OCI-LY3 (cell line): ENCODE data around the gene RAET1L.
A peak's percentile ranks its signal among the peaks of the same experiment; 100 is the strongest.
"Not testable (repeated sequence)": the region's sequence is repeated elsewhere in the genome, so short reads cannot be mapped to it uniquely, and the experiment has no call there.

ENCODE experiments used
- H2AFZ ChIP-seq: fragments of 200-600, 300-600 bp; shearing (Covaris generic); 2 replicates; pipeline ENCODE4 v1.6.0; 2014; ENCODE audit warnings: antibody characterized with exemption, low read depth, low read length
- H3K27ac ChIP-seq: fragments of 200-600, 300-600 bp; sonication (generic); 2 replicates; pipeline ENCODE4 v1.5.1; 2014; ENCODE audit warnings: mild to moderate bottlenecking, low read length, moderate library complexity, mixed read lengths
- H3K27me3 ChIP-seq: fragments of 200-600, 300-600 bp; sonication (generic); 2 replicates; pipeline ENCODE4 v1.6.1; 2014; ENCODE audit warnings: low read depth, low read length, mixed read lengths
- H3K36me3 ChIP-seq: fragments of 200-600, 300-600 bp; sonication (generic); replicated peaks from 2 replicates; pipeline ENCODE3; 2014; ENCODE audit warnings: low read depth, low read length, mixed read lengths
- H3K4me1 ChIP-seq: fragments of 300-600, 200-600 bp; sonication (generic); 2 replicates; pipeline ENCODE4 v1.6.1; 2014; ENCODE audit warnings: low read length, mixed read lengths
- H3K4me2 ChIP-seq: fragments of 200-600, 300-600 bp; sonication (generic); 2 replicates; pipeline ENCODE4 v1.6.1; 2014; ENCODE audit warnings: low read length, mixed read lengths
- H3K4me3 ChIP-seq: fragments of 300-600, 200-600 bp; sonication (generic); 2 replicates; pipeline ENCODE4 v1.5.1; 2014; ENCODE audit warnings: antibody characterized with exemption, mild to moderate bottlenecking, low read length, moderate library complexity
- H3K79me2 ChIP-seq: fragments of 300-600, 200-600 bp; shearing (Covaris generic); 2 replicates; pipeline ENCODE4 v1.6.1; 2014; ENCODE audit warnings: mild to moderate bottlenecking, low read length, mixed read lengths
- H3K9ac ChIP-seq: fragments of 300-600, 200-600 bp; shearing (Covaris generic); 2 replicates; pipeline ENCODE4 v1.6.0; 2014; ENCODE audit warnings: mild to moderate bottlenecking, low read length, moderate library complexity
- H3K9me3 ChIP-seq: fragments of 200-600, 300-600 bp; shearing (Covaris generic); 2 replicates; pipeline ENCODE4 v1.6.1; 2014; ENCODE audit warnings: low read length, mixed read lengths; ENCODE audit not compliant: insufficient read depth
- H4K20me1 ChIP-seq: fragments of 200-600, 300-600 bp; sonication (generic); 2 replicates; pipeline ENCODE4 v1.6.1; 2016; ENCODE audit warnings: low read length, mixed read lengths; ENCODE audit not compliant: insufficient read depth
- EZH2phosphoT487 ChIP-seq: fragments of 200-600 bp; shearing (Covaris generic); IDR thresholded peaks from 2 replicates; pipeline ENCODE4 v1.6.1; 2018; ENCODE audit warnings: antibody characterized with exemption, mixed run types, low read depth
- TF ChIP-seq, protein P1 (sequence below): fragments of 200-600, 300-600 bp; sonication (generic); IDR thresholded peaks from 2 replicates; pipeline ENCODE4 v1.5.1; 2014; ENCODE audit warnings: antibody characterized with exemption, low read length, low read depth

The RAET1L gene

DNA sequence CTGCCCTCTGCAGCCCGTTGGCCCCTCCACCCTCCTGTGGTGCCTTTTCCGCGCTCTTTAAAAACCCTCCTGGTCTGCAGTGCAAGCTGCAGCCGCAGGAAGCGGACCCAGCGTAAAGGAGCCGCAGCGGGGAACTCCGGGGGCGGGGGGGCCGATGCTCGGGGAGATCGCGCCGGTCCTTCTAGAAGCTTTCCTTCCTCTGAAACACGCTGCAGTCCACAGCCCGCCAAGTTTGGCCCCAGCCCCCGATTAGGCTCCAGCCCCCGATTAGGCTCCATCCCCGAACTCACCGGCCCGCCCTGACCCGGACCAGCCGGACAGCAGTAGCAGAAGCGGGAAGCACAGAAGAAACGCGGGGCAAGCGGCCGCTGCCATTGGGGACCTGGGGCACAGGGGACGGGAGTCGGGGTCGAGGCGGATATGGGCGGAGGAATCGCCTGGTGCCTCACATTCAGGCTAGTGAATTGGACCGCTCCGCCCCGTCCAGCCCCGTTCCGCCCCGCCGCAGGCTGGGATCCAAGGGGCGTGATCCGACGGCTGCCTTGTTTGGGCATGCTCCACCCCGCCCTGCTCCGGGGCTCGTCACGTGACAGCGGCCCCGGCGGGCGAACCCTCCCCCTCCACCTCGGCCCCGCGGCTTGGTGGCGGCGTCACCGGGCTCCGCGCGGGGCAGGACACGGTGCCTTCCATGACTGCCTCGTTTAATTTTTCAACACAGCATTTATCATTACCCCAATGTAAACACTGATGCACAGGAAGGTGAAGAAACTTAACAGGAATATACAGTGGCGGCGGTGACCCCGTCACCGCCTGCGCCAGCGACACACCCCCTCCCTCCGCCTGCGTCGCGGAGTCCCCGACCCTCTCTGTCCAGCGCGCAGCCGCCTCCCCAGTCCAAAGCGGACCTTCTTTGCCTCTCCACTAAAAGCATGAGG is 20.3 kb downstream of the RAET1L start:
- Histone ChIP-seq H3K36me3 (no peaks in the 10 kb centered on the region), H3K4me2 (peak overlapping the region; percentile 78), H2AFZ (peak overlapping the region; percentile 90), H3K4me3 (peak overlapping the region; percentile 94), H3K79me2 (no peaks in the 10 kb centered on the region), H3K9me3 (no peaks in the 10 kb centered on the region), H3K4me1 (peaks cover 36% of the 10 kb centered on the region), H3K27me3 (no peaks in the 10 kb centered on the region), H3K9ac (peak overlapping the region; percentile 79), H4K20me1 (no peaks in the 10 kb centered on the region), H3K27ac (peak overlapping the region; percentile 76)
- TF ChIP-seq EZH2phosphoT487: no peak
- TF ChIP-seq, protein P1, sequence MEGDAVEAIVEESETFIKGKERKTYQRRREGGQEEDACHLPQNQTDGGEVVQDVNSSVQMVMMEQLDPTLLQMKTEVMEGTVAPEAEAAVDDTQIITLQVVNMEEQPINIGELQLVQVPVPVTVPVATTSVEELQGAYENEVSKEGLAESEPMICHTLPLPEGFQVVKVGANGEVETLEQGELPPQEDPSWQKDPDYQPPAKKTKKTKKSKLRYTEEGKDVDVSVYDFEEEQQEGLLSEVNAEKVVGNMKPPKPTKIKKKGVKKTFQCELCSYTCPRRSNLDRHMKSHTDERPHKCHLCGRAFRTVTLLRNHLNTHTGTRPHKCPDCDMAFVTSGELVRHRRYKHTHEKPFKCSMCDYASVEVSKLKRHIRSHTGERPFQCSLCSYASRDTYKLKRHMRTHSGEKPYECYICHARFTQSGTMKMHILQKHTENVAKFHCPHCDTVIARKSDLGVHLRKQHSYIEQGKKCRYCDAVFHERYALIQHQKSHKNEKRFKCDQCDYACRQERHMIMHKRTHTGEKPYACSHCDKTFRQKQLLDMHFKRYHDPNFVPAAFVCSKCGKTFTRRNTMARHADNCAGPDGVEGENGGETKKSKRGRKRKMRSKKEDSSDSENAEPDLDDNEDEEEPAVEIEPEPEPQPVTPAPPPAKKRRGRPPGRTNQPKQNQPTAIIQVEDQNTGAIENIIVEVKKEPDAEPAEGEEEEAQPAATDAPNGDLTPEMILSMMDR: no peak

DNA sequence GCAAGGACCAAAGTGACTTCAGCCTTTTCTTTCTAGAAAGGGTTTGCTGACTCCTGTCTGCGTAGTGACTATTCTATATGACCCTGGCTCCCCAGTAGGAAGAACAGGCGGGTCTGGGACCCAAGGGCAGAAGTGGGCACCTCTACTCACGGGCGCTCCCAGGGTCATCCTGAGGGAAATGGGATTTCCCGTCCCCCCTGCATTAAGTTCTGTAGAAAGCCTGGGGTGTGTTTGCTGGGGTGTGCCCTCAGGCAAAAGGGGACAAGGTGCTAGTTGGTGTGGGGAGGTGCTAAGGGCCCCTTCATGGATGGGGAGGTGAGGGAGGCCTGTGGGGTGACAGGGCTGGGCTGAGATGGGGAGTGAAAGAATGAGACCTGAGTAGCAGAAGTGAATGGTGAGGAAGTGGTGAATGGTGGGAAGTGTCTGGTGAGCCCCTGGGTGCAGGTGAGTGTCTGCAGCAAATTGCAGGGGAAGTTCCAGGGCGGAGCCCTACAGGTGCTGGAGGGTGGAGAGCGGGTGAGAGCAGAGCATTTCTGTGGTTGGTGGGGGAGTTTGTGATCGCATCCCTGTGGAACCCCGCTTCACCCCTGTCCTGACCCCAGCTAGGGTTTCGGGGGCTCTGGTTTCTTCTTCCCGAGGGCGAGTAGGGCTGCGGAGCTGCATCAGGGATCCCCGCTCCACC is 21.1 kb downstream of the RAET1L start:
- Histone ChIP-seq H3K27ac (peak overlapping the region; percentile 76), H4K20me1 (no peaks in the 10 kb centered on the region), H3K27me3 (no peaks in the 10 kb centered on the region), H3K79me2 (no peaks in the 10 kb centered on the region), H3K4me2 (peak overlapping the region; percentile 78), H3K4me3 (peak overlapping the region; percentile 94), H3K9me3 (no peaks in the 10 kb centered on the region), H2AFZ (0 out of 2 replicates have a peak overlapping the region, but pooled peaks have one; percentile 69), H3K36me3 (no peaks in the 10 kb centered on the region), H3K9ac (peak overlapping the region; percentile 79), H3K4me1 (peaks cover 36% of the 10 kb centered on the region)
- TF ChIP-seq, protein P1: no peak
- no peak for TF ChIP-seq EZH2phosphoT487

DNA sequence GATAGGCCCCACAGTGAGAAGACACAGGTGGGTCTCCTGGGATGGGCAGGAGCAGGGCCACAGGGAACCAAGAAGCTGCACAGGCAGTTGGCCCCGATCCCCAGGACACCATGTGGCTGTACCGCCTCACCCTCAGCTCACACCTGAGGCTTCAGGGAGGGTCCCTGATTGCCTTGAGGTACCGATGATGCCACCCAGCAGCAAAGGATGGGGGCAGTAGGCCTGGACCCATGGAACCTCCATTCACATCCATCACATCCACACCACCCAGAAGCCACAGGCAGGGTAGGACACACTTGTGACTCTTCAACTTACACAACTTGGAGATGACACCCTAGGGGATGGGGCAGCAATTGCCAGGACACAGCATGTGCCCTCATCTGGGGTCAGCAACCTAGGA is 21.7 kb downstream of the RAET1L start:
- not testable (repeated sequence) for H3K27ac ChIP-seq, H3K9me3 ChIP-seq, H3K4me2 ChIP-seq, H3K4me3 ChIP-seq, H3K79me2 ChIP-seq, H3K36me3 ChIP-seq, H4K20me1 ChIP-seq, H3K9ac ChIP-seq, H3K27me3 ChIP-seq, H2AFZ ChIP-seq
- peaks cover 36% of the 10 kb centered on the region for H3K4me1 ChIP-seq

GRCh38 chr6:150002710-150003109 is 22.6 kb downstream of the RAET1L start:
- H3K27ac ChIP-seq: no peak overlapping the region
- TF ChIP-seq, protein P1: no peak
- TF ChIP-seq EZH2phosphoT487: no peak
- H3K9ac ChIP-seq: no peak overlapping the region
- no peaks in the 10 kb centered on the region for H3K36me3 ChIP-seq
- no peaks in the 10 kb centered on the region for H3K79me2 ChIP-seq
- no peaks in the 10 kb centered on the region for H3K27me3 ChIP-seq
- no peak overlapping the region for H3K4me2 ChIP-seq
- no peaks in the 10 kb centered on the region for H4K20me1 ChIP-seq
- no peak overlapping the region for H2AFZ ChIP-seq
- no peaks in the 10 kb centered on the region for H3K9me3 ChIP-seq
- peaks cover 36% of the 10 kb centered on the region for H3K4me1 ChIP-seq
- no peak overlapping the region for H3K4me3 ChIP-seq
